ENCODE results near the gene KRTAP2-1. TPM values are rescaled to one million over a fixed set of nuclear protein-coding genes. Genes with fewer than 3 reads are reported as not detected.
"Not testable (repeated sequence)": the region's sequence is repeated elsewhere in the genome, so short reads cannot be mapped to it uniquely, and the experiment has no call there.

Gene KRTAP2-1
- total RNA-seq, 2 experiments from 2014 or later = not detected

- Mint-ChIP-seq H3K27me3 (peaks cover 21% of the 10 kb centered on the region), H3K36me3 (no peaks in the 10 kb centered on the region), H3K9me3 (ENCODE audit: low read depth) (peaks cover 3% of the 10 kb centered on the region), H3K27ac (no peak overlapping the region), H3K4me3 (no peak overlapping the region), H3K4me1 (no peaks in the 10 kb centered on the region)
- DNase-seq = no peak
- no peak for ATAC-seq
- CTCF ChIA-PET = no interaction called here
These were observed 4.2 kb downstream of the KRTAP2-1 start for GRCh38 chr17:41042953-41043352.

GRCh38 chr17:41040783-41041571, 6.1 kb downstream of the KRTAP2-1 start, which contains the start of gene KRTAP1-1:
KRTAP1-1 (minus strand) TSS chr17:41041450; CDS start chr17:41041397, 53 bp downstream.
- ATAC-seq; CTCF ChIA-PET; H3K36me3 Mint-ChIP-seq; H3K4me3 Mint-ChIP-seq; H3K9me3 Mint-ChIP-seq (ENCODE audit: low read depth); H3K27ac Mint-ChIP-seq; H3K4me1 Mint-ChIP-seq; DNase-seq: not testable (repeated sequence)
- peaks cover 19% of the 10 kb centered on the region for H3K27me3 Mint-ChIP-seq

DNA sequence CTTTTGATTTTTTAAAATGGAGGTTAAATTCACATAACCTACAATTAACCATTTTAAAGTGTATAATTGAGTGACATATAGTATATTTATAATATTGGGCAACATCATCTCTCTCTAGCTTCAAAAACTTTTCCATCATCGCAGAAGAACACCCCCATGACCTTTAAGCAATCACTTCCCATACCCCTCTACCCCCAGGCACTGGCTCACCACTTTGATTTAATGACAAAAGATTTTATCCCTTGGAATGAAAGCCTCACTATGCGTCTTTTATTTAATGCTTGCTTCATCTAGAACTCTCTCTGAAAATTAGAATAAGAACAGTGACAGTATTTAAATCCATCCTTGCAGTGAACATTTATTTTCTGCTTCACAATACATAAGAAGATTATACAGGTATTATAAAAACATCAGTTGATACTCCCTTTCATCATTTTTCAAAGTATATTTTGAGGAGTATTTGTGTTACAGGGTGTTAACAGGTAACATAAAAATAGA, 9.2 kb downstream of the KRTAP2-1 start:
- H3K9me3 Mint-ChIP-seq (ENCODE audit: low read depth) = peaks cover 3% of the 10 kb centered on the region
- CTCF ChIA-PET = no interaction called here
- no peaks in the 10 kb centered on the region for H3K4me1 Mint-ChIP-seq
- DNase-seq (no peak), ATAC-seq (no peak)
- H3K27me3 Mint-ChIP-seq = peaks cover 20% of the 10 kb centered on the region
- H3K27ac Mint-ChIP-seq = no peak overlapping the region
- no peak overlapping the region for H3K4me3 Mint-ChIP-seq
- H3K36me3 Mint-ChIP-seq = no peaks in the 10 kb centered on the region

- H3K4me1 Mint-ChIP-seq; DNase-seq; H3K36me3 Mint-ChIP-seq; H3K4me3 Mint-ChIP-seq; H3K27ac Mint-ChIP-seq; CTCF ChIA-PET; ATAC-seq; H3K9me3 Mint-ChIP-seq (ENCODE audit: low read depth): not testable (repeated sequence)
- H3K27me3 Mint-ChIP-seq = peaks cover 30% of the 10 kb centered on the region
These were observed 12.7 kb downstream of the KRTAP2-1 start, which contains the start of gene KRTAP1-3 for GRCh38 chr17:41034346-41034935. KRTAP1-3 (minus strand) TSS chr17:41034874; CDS start chr17:41034821, 53 bp downstream.

DNA sequence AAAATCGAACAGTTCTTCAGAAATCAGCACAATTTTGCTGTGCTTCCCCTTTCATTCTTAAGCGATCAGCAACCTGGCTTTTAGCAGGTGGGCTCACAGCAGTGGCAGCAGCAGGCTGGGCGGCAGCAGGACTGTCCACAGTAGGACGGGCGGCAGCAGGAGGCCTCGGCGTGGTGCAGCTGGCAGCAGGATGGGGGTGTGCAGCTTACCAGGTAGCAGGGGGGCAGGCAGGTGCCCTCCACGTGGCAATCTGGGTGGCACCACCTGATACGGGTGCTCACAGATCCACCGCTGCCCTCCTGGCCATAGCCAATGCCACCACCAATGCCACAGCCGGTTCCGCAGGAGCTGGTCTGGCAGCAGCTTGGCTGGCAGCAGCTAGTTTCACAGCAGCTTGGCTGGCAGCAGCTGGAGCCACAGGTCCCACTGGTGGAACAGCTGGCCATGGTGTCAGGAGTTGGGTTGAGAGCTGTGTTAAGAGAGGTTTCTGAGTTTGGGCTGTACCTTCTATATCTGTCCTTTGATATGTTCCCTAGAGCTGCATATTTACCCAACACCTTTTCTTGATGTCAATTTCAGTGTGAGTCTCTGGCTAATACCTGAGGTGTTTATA, 17.4 kb downstream of the KRTAP2-1 start, which contains the start of gene KRTAP1-4:
Gene KRTAP1-4 (minus strand): TSS at position 563 of the 613 bp plus-strand sequence. CDS start 117 bp downstream, at position 446.
- Mint-ChIP-seq H3K4me3 (no peak within 1 kb of the TSS), H3K36me3 (no peaks in the 10 kb centered on the region), H3K4me1 (no peaks in the 10 kb centered on the region), H3K27me3 (peaks cover 52% of the 10 kb centered on the region), H3K27ac (no peak within 1 kb of the TSS), H3K9me3 (ENCODE audit: low read depth) (no peaks in the 10 kb centered on the region)
- no peak for DNase-seq
- no peak for ATAC-seq
- CTCF ChIA-PET = no interaction called here

GRCh38 chr17:41026715-41027471, 20.2 kb downstream of the KRTAP2-1 start, which contains the start of gene KRTAP1-5:
KRTAP1-5 (minus strand) TSS chr17:41027208; CDS start chr17:41027155, 53 bp downstream.
- CTCF ChIA-PET = no interaction called here
- Mint-ChIP-seq H3K27ac (no peak within 1 kb of the TSS), H3K27me3 (peaks cover 49% of the 10 kb centered on the region), H3K4me3 (no peak within 1 kb of the TSS), H3K9me3 (ENCODE audit: low read depth) (no peaks in the 10 kb centered on the region), H3K36me3 (no peaks in the 10 kb centered on the region), H3K4me1 (no peaks in the 10 kb centered on the region)
- no peak for ATAC-seq
- no peak for DNase-seq

DNA sequence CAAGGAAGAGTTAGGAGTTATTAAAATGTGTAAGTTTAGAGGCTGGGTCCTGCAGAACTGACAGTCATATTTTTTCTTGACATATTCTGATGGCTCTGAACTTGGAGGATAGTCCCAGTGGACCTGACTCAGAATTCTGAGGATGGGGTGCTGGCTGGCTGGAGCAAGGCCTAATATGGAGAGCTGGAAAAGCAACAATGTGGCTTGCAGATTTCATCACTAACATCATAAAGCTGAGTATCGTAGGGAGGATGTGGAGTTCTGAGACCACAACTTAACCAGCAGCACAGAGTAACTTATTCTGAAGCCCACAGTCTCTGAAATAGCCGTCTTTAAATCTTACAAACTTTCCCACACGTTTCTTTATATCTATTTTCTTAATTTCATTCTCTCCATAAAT, 22.4 kb downstream of the KRTAP2-1 start:
- no peaks in the 10 kb centered on the region for H3K4me1 Mint-ChIP-seq
- no peak overlapping the region for H3K4me3 Mint-ChIP-seq
- CTCF ChIA-PET = no interaction called here
- ATAC-seq (no peak), DNase-seq (no peak)
- no peak overlapping the region for H3K27ac Mint-ChIP-seq
- H3K9me3 Mint-ChIP-seq (ENCODE audit: low read depth) = no peaks in the 10 kb centered on the region
- H3K27me3 Mint-ChIP-seq = peaks cover 37% of the 10 kb centered on the region
- H3K36me3 Mint-ChIP-seq = no peaks in the 10 kb centered on the region

GRCh38 chr17:41020336-41020735, 26.8 kb downstream of the KRTAP2-1 start:
- Mint-ChIP-seq H3K36me3 (no peaks in the 10 kb centered on the region), H3K4me3 (no peak overlapping the region), H3K9me3 (ENCODE audit: low read depth) (no peaks in the 10 kb centered on the region), H3K27me3 (peaks cover 17% of the 10 kb centered on the region), H3K4me1 (no peaks in the 10 kb centered on the region), H3K27ac (no peak overlapping the region)
- DNase-seq (no peak), ATAC-seq (no peak)
- CTCF ChIA-PET = no interaction called here

DNA sequence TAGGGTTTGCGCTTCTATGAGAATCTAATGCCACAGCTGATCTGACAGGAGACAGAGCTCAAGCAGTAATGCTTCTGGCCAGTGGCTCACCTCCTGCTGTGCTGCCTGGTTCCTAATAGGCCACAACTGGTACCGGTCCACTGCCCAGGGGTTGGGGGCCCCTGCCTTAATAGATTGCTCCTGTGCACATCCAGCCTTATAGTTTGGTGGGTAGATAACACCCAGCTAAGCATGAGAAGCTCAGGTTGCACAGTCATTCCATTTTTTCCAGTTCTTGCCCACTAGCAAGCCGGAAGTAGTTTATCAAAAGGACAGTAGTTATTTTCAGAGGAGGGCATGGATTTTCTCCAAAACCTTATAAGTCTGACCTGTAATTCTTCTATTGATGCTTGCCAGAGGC, 27.7 kb downstream of the KRTAP2-1 start:
- ATAC-seq = no peak
- DNase-seq = no peak
- CTCF ChIA-PET = interaction anchor here (0.7 kb wide), 1 partner anchor 45 kb away, joined by 3 read pairs; no protein-coding TSS in a partner anchor
- Mint-ChIP-seq H3K36me3 (no peaks in the 10 kb centered on the region), H3K4me3 (no peak overlapping the region), H3K27ac (no peak overlapping the region), H3K9me3 (ENCODE audit: low read depth) (no peaks in the 10 kb centered on the region), H3K27me3 (peaks cover 15% of the 10 kb centered on the region), H3K4me1 (no peaks in the 10 kb centered on the region)

- ATAC-seq (no peak), DNase-seq (no peak)
- Mint-ChIP-seq H3K4me1 (no peaks in the 10 kb centered on the region), H3K27ac (no peak overlapping the region), H3K4me3 (no peak overlapping the region), H3K36me3 (no peaks in the 10 kb centered on the region), H3K9me3 (ENCODE audit: low read depth) (no peaks in the 10 kb centered on the region), H3K27me3 (peaks cover 13% of the 10 kb centered on the region)
- CTCF ChIA-PET = no interaction called here
These were observed 28.6 kb downstream of the KRTAP2-1 start for GRCh38 chr17:41018541-41018940.

DNA sequence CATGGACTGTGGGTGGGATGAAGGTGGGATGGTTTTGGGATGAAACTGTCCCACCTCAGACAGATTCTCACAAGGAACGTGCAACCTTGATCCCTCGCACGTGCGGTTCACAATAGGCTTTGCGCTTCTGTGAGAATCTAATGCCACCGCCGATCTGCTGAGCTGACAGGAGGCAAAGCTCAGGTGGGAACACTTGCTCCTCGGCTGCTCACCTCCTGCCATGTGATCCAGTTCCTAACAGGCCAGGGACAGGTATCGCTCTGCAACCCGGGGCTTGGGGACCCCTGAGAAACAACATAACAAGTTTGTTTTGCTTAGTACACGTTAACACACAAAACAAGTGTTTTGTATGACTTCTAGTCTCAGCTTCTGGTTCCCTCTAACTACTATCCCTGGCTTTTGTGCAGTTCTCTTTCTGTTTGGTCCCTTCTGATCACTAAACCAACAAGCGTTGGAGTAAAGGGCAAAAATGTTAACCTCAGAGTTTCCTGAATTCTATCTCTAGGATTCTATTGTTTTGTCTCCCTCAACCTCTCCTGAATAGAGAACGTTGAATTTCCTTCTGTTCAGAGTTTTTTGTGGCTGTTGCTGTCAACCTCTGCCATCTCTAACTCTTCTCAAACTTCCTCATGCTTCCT, 30.4 kb downstream of the KRTAP2-1 start:
- H3K36me3 Mint-ChIP-seq = no peaks in the 10 kb centered on the region
- no peaks in the 10 kb centered on the region for H3K4me1 Mint-ChIP-seq
- DNase-seq (no peak), ATAC-seq (no peak)
- peaks cover 14% of the 10 kb centered on the region for H3K27me3 Mint-ChIP-seq
- H3K27ac Mint-ChIP-seq = no peak overlapping the region
- no peaks in the 10 kb centered on the region for H3K9me3 Mint-ChIP-seq (ENCODE audit: low read depth)
- CTCF ChIA-PET = no interaction called here
- H3K4me3 Mint-ChIP-seq = no peak overlapping the region

DNA sequence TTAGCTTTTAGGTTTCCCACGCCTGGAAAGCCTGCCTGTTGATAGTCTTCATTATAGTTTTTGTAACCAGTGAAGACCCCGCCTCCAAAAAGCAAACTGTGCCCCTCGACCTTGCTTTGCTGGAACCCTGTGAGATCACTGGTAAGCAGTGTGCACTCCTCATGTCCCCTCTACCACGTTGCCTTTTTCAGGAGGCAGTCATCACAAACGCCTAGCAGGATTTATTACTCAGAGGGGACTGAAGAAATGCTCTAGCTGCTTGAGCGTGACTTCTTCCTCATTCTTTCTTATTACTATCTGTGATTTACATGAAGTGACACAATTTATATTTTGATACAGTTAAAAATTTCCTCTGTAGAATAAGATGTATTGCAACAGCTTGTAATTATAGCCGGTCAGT, 31.7 kb downstream of the KRTAP2-1 start:
- Mint-ChIP-seq H3K27ac (no peak overlapping the region), H3K27me3 (peaks cover 17% of the 10 kb centered on the region), H3K4me3 (no peak overlapping the region), H3K4me1 (no peaks in the 10 kb centered on the region), H3K36me3 (no peaks in the 10 kb centered on the region), H3K9me3 (ENCODE audit: low read depth) (no peaks in the 10 kb centered on the region)
- no peak for ATAC-seq
- no peak for DNase-seq
- CTCF ChIA-PET = no interaction called here

Measured in activated CD8-positive, alpha-beta memory T cell treated with anti-CD3 and anti-CD28 coated beads, Interleukin-2, amount 10 ng/mL, durations not matched to agents 7 days and 5 days (primary cell).